Measurements from ENCODE around the gene LINC00237.

DNA sequence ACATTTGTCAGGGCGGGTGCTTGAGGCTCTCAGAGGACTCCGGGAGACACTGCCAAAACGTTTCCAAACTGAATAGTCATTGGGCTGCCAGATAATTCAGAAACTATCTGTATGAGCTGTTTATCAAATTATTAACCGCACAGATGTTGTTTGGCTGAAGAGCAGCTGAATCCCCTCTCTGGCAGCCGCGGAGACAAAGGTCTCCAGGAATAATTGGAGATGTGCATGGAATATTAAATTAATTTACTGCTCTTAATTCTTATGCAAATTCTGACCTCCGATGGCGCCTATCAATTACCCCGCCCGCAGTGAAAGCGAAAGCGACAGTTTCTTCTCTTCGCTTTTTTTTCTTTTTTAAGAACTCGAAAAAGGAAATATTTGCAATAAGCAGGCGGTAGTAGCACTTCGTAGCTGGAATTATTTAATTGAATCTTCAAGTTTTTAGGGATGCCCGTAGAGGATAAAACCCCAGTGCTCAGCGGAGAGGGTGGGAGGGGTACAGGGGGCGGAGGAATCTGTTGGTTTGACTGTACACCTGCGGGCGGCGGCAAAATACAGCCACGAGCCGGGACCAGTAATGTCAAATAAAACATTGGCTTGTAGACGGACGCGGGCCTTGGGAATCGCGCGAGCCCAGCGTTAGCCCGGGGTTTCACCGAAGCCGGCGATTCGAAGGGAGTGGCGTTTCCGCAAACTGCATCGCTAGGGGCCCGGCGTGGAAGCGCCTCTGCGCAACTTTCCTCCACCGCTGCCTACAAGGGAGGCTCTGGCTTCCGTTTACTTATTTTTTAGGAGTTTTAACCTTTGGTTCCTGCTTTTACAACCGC is 6.2 kb downstream of the LINC00237 start:
- TF ChIP-seq, protein P1, sequence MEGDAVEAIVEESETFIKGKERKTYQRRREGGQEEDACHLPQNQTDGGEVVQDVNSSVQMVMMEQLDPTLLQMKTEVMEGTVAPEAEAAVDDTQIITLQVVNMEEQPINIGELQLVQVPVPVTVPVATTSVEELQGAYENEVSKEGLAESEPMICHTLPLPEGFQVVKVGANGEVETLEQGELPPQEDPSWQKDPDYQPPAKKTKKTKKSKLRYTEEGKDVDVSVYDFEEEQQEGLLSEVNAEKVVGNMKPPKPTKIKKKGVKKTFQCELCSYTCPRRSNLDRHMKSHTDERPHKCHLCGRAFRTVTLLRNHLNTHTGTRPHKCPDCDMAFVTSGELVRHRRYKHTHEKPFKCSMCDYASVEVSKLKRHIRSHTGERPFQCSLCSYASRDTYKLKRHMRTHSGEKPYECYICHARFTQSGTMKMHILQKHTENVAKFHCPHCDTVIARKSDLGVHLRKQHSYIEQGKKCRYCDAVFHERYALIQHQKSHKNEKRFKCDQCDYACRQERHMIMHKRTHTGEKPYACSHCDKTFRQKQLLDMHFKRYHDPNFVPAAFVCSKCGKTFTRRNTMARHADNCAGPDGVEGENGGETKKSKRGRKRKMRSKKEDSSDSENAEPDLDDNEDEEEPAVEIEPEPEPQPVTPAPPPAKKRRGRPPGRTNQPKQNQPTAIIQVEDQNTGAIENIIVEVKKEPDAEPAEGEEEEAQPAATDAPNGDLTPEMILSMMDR (IDR thresholded peaks at IDR 0.05), result no peak
- no peak for TF ChIP-seq EP300 (IDR thresholded peaks at IDR 0.05)

All from sigmoid colon (tissue), 4 donors.